GM19395 (cell line): Measurements from ENCODE around the gene CHAT.

Experiments used
- ATAC-seq: cut with Tn5 transposase; IDR thresholded peaks from one replicate; pipeline ENCODE4 v1.9.1; 2021; ENCODE audit warnings: mild to moderate bottlenecking, moderate library complexity; ENCODE audit not compliant: unreplicated experiment

Gene CHAT

GRCh38 chr10:49627644-49628247 is 13.9 kb downstream of the CHAT start:
- no peak for ATAC-seq

GRCh38 chr10:49628599-49628998 is 14.8 kb downstream of the CHAT start:
- no peak for ATAC-seq

GRCh38 chr10:49629431-49629881 is 15.6 kb downstream of the CHAT start:
- ATAC-seq = no peak

GRCh38 chr10:49631975-49632374 is 18.1 kb downstream of the CHAT start:
- no peak for ATAC-seq

GRCh38 chr10:49632406-49633317 is 18.8 kb downstream of the CHAT start:
- ATAC-seq = no peak

GRCh38 chr10:49633327-49634068 is 19.7 kb downstream of the CHAT start:
- no peak for ATAC-seq

- ATAC-seq = no peak
Measured at GRCh38 chr10:49634069-49634660, 20.3 kb downstream of the CHAT start.

GRCh38 chr10:49642311-49642710 is 28.5 kb downstream of the CHAT start:
- no peak for ATAC-seq

- ATAC-seq = no peak
Measured at GRCh38 chr10:49643241-49644034, 29.6 kb downstream of the CHAT start.

- ATAC-seq = no peak
Measured at GRCh38 chr10:49644035-49644646, 30.3 kb downstream of the CHAT start.

- ATAC-seq = no peak
Measured at GRCh38 chr10:49645417-49645816, 31.6 kb downstream of the CHAT start.

GRCh38 chr10:49645871-49646870 is 32.3 kb downstream of the CHAT start:
- no peak for ATAC-seq

- no peak for ATAC-seq
Measured at GRCh38 chr10:49647554-49647953, 33.7 kb downstream of the CHAT start.

- no peak for ATAC-seq
Measured at GRCh38 chr10:49647985-49648795, 34.4 kb downstream of the CHAT start.

GRCh38 chr10:49649294-49649693 is 35.5 kb downstream of the CHAT start:
- no peak for ATAC-seq

- ATAC-seq = no peak
Measured at GRCh38 chr10:49649936-49650723, 36.3 kb downstream of the CHAT start.

GRCh38 chr10:49650724-49651034 is 36.8 kb downstream of the CHAT start:
- ATAC-seq = no peak
